HG02588 (cell line): ENCODE measurements around the gene TRIO.
"Not testable (repeated sequence)": the region's sequence is repeated elsewhere in the genome, so short reads cannot be mapped to it uniquely, and the experiment has no call there.

Source experiments
- ATAC-seq: cut with Tn5 transposase; IDR thresholded peaks from one replicate; pipeline ENCODE4 v1.9.1; 2021; ENCODE audit warnings: mild to moderate bottlenecking, moderate library complexity; ENCODE audit not compliant: unreplicated experiment

The TRIO gene

GRCh38 chr5:14369780-14370179 lies 226.6 kb downstream of the TRIO start:
- ATAC-seq: no peak

- no peak for ATAC-seq
These were observed 227.2 kb downstream of the TRIO start for GRCh38 chr5:14370386-14370785.

GRCh38 chr5:14373685-14374084 lies 230.5 kb downstream of the TRIO start:
- ATAC-seq: no peak

- ATAC-seq: no peak
These were observed 231.0 kb downstream of the TRIO start for GRCh38 chr5:14374100-14374499.

- no peak for ATAC-seq
These were observed 233.6 kb downstream of the TRIO start for GRCh38 chr5:14376789-14377188.

- no peak for ATAC-seq
These were observed 236.8 kb downstream of the TRIO start for GRCh38 chr5:14379739-14380497.

GRCh38 chr5:14380712-14381111 lies 237.6 kb downstream of the TRIO start:
- no peak for ATAC-seq

- no peak for ATAC-seq
These were observed 239.5 kb downstream of the TRIO start for GRCh38 chr5:14382640-14383039.

- ATAC-seq: no peak
These were observed 240.8 kb downstream of the TRIO start for GRCh38 chr5:14383923-14384322.

- no peak for ATAC-seq
These were observed 241.9 kb downstream of the TRIO start for GRCh38 chr5:14385019-14385418.

GRCh38 chr5:14386884-14387624 lies 243.9 kb downstream of the TRIO start:
- ATAC-seq: no peak

GRCh38 chr5:14388741-14389140 lies 245.6 kb downstream of the TRIO start:
- ATAC-seq: no peak

GRCh38 chr5:14392552-14392951 lies 249.4 kb downstream of the TRIO start:
- not testable (repeated sequence) for ATAC-seq

GRCh38 chr5:14394365-14394764 lies 251.2 kb downstream of the TRIO start:
- ATAC-seq: no peak

GRCh38 chr5:14395411-14395810 lies 252.3 kb downstream of the TRIO start:
- no peak for ATAC-seq

- no peak for ATAC-seq
These were observed 252.9 kb downstream of the TRIO start for GRCh38 chr5:14396066-14396465.

- no peak for ATAC-seq
These were observed 253.6 kb downstream of the TRIO start for GRCh38 chr5:14396737-14397136.

- no peak for ATAC-seq
These were observed 254.6 kb downstream of the TRIO start for GRCh38 chr5:14397717-14398116.

GRCh38 chr5:14399054-14399692 lies 256.0 kb downstream of the TRIO start:
- ATAC-seq: no peak

GRCh38 chr5:14400085-14400484 lies 256.9 kb downstream of the TRIO start:
- no peak for ATAC-seq

GRCh38 chr5:14400611-14401010 lies 257.5 kb downstream of the TRIO start:
- ATAC-seq: no peak

GRCh38 chr5:14401639-14402038 lies 258.5 kb downstream of the TRIO start:
- no peak for ATAC-seq
